Stimulated activated CD4-positive, alpha-beta T cell treated with anti-CD3 and anti-CD28 coated beads, Interleukin-4, amount 100 ng/mL, for 48 hours (primary cell): ENCODE results near the gene PITX2.

ENCODE experiments used
- DNase-seq, 2 donors: peaks; one replicate each; pipeline ENCODE4 v3.0.0-alpha.2; 2020; ENCODE audit warnings: low read depth in 2 of 2

Gene PITX2

GRCh38 chr4:110636680-110637407 is 14.0 kb upstream of the PITX2 start:
- no peak for DNase-seq

GRCh38 chr4:110636171-110636679 is 13.3 kb upstream of the PITX2 start:
- no peak for DNase-seq

- no peak for DNase-seq
These were observed 12.4 kb upstream of the PITX2 start for GRCh38 chr4:110635163-110635865.

- no peak for DNase-seq
These were observed 11.7 kb upstream of the PITX2 start for GRCh38 chr4:110634350-110635162.

- DNase-seq = no peak
These were observed 10.8 kb upstream of the PITX2 start for GRCh38 chr4:110633358-110634341.

- DNase-seq = no peak
These were observed 9.9 kb upstream of the PITX2 start for GRCh38 chr4:110632506-110633357.

- peak; percentile 30 to 46 for DNase-seq
These were observed 9.0 kb upstream of the PITX2 start for GRCh38 chr4:110631584-110632505.

GRCh38 chr4:110630688-110631402 is 8.0 kb upstream of the PITX2 start:
- DNase-seq = no peak

GRCh38 chr4:110629780-110630687 is 7.2 kb upstream of the PITX2 start:
- DNase-seq = no peak

- no peak for DNase-seq
These were observed 6.4 kb upstream of the PITX2 start for GRCh38 chr4:110629214-110629754.

- no peak for DNase-seq
These were observed 5.9 kb upstream of the PITX2 start for GRCh38 chr4:110628663-110629213.

- DNase-seq = no peak
These were observed 5.2 kb upstream of the PITX2 start for GRCh38 chr4:110627977-110628662.

GRCh38 chr4:110626532-110627153 is 3.8 kb upstream of the PITX2 start:
- no peak for DNase-seq

GRCh38 chr4:110625576-110626257 is 2.8 kb upstream of the PITX2 start:
- no peak for DNase-seq

GRCh38 chr4:110624904-110625494 is 2.1 kb upstream of the PITX2 start:
- no peak for DNase-seq
